Neuron (in vitro differentiated cells): ENCODE results near the gene CCSER1.

Source experiments
- H2AFZ ChIP-seq: one replicate; pipeline ENCODE4 v1.6.1; 2013; ENCODE audit warnings: low read depth, mild to moderate bottlenecking, inconsistent platforms, low read length, moderate library complexity
- H3K27me3 ChIP-seq: one replicate; pipeline ENCODE4 v1.6.1; 2013; ENCODE audit warnings: low read length; ENCODE audit not compliant: insufficient read depth
- H3K36me3 ChIP-seq: one replicate; pipeline ENCODE4 v1.6.1; 2013; ENCODE audit warnings: low read length; ENCODE audit not compliant: insufficient read depth
- H3K4me1 ChIP-seq: one replicate; pipeline ENCODE4 v1.6.1; 2013; ENCODE audit warnings: low read length; ENCODE audit not compliant: insufficient read depth
- H3K4me3 ChIP-seq: 2 replicates; pipeline ENCODE4 v1.5.1; 2013; ENCODE audit warnings: mild to moderate bottlenecking, low read length, moderate library complexity
- H3K9me3 ChIP-seq: one replicate; pipeline ENCODE4 v1.6.1; 2013; ENCODE audit warnings: low read length

The CCSER1 gene

DNA sequence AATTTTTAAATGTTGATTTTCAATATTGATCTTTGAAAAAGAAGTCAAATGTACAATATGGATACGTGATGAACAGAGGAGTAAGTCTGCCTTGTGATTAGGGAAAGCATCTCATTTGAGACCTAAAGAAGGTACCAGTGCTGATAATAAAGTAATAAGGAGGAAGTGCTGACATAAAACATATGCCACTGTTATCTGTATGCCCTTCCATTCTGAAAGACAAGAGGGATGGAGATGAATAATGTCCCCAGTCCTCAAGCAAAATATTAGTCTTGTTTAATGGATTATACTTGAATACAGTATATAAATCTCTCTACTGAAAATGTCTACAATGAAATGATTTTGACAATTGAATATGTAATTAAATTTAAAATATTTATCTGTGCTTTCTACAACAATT lies 58.2 kb downstream of the CCSER1 start:
- H3K27me3 ChIP-seq = no peaks in the 10 kb centered on the region
- H3K36me3 ChIP-seq = no peaks in the 10 kb centered on the region
- no peaks in the 10 kb centered on the region for H3K4me1 ChIP-seq
- H3K9me3 ChIP-seq = no peaks in the 10 kb centered on the region
- H3K4me3 ChIP-seq = no peak overlapping the region
- no peak overlapping the region for H2AFZ ChIP-seq

DNA sequence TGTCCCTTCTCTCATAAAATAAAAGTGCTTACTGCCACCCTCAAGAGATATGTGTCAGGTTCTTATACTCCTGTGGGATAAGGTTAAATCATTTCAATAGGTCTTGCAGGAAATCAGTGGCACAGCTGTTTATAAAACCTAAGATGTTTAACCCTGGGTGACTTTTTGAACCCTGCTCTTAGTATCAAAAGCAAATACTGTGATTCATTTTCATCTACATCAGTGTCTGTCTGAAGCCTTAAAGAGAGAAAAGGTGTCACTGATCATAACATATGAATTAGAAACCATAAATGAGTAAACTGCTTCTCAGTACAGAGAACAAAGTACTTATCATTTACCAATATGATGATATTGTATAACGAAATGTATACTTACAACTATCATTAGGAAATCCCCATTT lies 59.0 kb downstream of the CCSER1 start:
- no peaks in the 10 kb centered on the region for H3K27me3 ChIP-seq
- H2AFZ ChIP-seq = no peak overlapping the region

DNA sequence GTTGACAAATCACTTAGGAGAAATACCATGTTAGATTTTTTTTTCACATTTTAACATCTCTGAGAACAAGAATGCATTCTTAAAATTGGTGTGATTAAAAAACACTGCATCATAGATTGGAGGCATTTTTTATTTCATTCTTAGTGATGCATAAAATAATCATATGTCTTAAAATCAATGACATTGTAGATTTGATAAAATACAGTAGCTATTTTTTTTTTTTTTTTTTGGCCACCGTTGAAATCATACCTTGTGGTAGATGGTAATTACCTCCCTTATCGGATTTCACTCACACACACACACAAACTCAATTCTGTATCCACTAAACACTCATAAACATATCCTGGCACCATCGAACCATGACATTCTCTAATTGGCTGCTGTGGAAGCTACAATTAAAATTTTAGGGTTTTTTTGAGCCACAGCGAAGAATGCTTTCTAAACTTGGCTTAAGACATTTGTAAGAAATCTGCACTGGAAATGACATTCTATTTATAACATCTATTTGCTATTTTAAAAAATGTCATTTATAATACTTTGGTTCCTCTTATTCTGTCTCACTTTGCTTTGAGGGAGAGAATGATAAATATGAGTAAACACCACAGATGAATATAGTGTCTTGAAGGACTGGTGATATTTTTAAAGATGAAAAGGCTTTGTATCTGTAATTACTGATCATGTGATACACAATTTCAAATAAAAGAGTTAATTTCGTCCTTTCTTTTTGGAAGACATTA lies 60.1 kb downstream of the CCSER1 start:
- Histone ChIP-seq H2AFZ (no peak overlapping the region), H3K27me3 (no peaks in the 10 kb centered on the region), H3K36me3 (no peaks in the 10 kb centered on the region)

More for the DNA sequence above, 59.0 kb downstream of the CCSER1 start:
- Histone ChIP-seq H3K4me3 (no peak overlapping the region), H3K36me3 (no peaks in the 10 kb centered on the region), H3K9me3 (no peaks in the 10 kb centered on the region), H3K4me1 (no peaks in the 10 kb centered on the region)

DNA sequence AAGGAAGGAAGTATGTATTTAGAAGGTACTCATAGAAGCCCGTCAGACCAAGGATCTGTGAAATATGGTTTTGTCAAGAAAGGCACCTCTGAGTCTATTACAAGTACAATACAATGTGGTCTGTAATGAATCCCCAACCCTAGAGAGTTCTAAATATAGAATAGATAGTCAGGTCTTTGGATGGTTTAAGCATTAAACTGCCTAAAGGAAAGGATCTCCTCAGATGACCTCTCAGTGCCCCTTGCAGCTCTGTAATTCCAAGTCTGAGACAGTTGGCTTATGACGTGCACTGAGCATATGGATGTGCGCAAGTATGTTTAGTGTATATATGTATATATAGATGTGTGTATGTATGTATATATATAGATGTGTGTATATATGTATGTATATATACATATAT lies 62.0 kb downstream of the CCSER1 start:
- Histone ChIP-seq H3K4me3 (no peak overlapping the region), H3K9me3 (no peaks in the 10 kb centered on the region), H3K27me3 (no peaks in the 10 kb centered on the region), H3K36me3 (no peaks in the 10 kb centered on the region), H2AFZ (no peak overlapping the region), H3K4me1 (no peaks in the 10 kb centered on the region)

More for the DNA sequence above, 60.1 kb downstream of the CCSER1 start:
- Histone ChIP-seq H3K4me1 (no peaks in the 10 kb centered on the region), H3K4me3 (no peak overlapping the region), H3K9me3 (no peaks in the 10 kb centered on the region)

DNA sequence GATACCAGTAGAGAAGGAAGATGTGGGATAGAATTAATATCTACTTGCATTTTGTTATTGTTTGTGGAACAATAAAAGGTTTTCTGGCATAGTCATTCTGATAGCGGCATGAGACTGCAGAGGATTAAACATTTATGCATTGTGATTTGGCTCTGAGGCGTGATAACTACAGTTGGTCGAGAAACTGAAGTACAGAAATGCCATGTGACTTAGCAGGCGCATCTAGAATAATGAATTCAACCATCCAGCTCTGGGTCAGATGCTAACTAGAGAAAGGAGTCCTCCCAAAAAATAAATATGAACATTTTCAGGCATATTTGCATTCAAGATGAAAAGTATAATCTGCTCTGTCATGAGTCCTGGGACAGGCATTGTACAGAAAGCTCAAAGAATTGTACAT lies 62.8 kb downstream of the CCSER1 start:
- H2AFZ ChIP-seq = no peak overlapping the region
- H3K9me3 ChIP-seq = no peaks in the 10 kb centered on the region
- no peaks in the 10 kb centered on the region for H3K27me3 ChIP-seq
- H3K36me3 ChIP-seq = no peaks in the 10 kb centered on the region
- H3K4me1 ChIP-seq = no peaks in the 10 kb centered on the region
- no peak overlapping the region for H3K4me3 ChIP-seq

DNA sequence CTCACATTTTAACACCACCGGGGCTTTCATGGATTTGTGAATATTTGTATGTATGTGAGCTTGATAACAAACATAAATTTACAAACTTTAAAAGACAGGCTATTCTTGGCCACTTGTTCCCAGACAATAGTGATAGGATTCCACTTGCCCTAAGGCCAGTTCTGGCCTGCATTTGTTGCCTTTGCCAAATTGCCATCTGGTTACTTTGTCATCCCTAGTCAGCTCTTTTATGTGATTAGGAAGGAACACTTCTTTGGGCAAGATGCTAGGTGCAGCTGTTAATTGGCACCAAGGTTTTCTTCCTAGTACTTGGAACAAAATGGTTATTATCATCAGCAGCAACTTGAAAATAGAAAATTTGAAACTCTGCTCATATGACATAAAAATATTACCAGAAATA lies 63.3 kb downstream of the CCSER1 start:
- Histone ChIP-seq H3K4me1 (no peaks in the 10 kb centered on the region), H3K27me3 (no peaks in the 10 kb centered on the region), H3K4me3 (no peak overlapping the region), H3K36me3 (no peaks in the 10 kb centered on the region), H3K9me3 (no peaks in the 10 kb centered on the region), H2AFZ (no peak overlapping the region)

DNA sequence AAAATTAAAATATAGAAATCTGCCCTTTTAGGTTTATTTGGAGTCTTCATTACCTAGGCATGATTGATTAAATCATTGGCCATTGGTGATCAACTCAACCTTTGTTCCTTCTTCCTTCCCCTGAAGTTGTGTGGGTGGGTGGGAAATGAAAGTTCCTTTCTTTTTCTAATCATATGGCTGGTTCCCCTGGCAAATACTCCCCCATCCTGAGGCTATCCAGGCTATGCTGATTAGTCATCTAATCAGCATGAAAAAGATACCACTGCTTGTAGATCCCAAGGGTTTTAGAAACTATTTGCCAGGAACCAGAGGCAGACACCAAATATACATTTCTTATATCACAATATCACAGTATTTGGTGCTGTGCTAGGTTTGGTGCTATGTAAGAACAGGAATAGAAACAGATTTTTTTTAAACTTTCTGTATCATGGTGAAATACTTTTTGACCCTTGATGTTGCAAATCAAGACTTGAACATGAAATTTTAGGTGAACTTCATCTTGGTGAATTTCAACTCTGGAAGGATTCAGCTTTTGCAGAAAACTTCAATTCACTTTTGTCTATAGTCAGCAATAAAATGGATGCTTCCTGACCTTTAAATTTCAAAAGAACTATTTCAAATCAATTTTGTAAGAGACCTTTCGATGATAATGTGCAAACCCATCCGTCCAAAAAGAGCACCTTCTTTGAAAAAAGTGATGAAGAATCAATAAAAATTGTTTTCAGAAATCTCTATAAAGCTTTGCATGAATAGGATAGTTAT lies 71.1 kb downstream of the CCSER1 start:
- H3K4me3 ChIP-seq = no peak overlapping the region
- H3K36me3 ChIP-seq = no peaks in the 10 kb centered on the region
- no peaks in the 10 kb centered on the region for H3K9me3 ChIP-seq
- H2AFZ ChIP-seq = no peak overlapping the region
- no peaks in the 10 kb centered on the region for H3K27me3 ChIP-seq
- no peaks in the 10 kb centered on the region for H3K4me1 ChIP-seq

DNA sequence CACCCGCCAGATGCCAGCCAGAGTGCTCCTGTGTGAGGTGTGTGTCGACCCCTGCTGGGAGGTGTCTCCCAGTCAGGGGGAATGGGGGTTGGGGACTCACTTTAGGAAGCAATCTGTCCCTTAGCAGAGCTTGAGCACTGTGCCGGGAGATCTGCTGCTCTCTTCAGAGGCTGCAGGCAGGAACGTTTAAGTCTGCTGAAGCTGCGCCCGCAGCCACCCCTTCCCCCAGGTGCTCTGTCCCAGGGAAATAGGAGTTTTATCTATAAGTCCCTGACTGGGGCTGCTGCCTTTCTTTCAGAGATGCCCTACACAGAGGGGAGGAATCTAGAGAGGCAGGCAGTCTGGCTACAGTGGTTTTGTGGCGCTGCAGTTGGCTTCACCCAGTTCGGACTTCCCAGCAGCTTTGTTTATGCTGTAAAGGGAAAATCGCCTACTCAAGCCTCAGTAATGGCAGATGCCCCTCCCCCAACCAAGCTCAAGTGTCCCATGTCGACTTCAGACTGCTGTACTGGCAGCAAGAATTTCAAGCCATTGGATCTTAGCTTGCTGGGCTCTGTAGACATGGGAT lies 80.8 kb downstream of the CCSER1 start:
- Histone ChIP-seq H3K9me3 (no peaks in the 10 kb centered on the region), H2AFZ (no peak overlapping the region), H3K4me1 (no peaks in the 10 kb centered on the region), H3K36me3 (no peaks in the 10 kb centered on the region), H3K4me3 (no peak overlapping the region), H3K27me3 (no peaks in the 10 kb centered on the region)

DNA sequence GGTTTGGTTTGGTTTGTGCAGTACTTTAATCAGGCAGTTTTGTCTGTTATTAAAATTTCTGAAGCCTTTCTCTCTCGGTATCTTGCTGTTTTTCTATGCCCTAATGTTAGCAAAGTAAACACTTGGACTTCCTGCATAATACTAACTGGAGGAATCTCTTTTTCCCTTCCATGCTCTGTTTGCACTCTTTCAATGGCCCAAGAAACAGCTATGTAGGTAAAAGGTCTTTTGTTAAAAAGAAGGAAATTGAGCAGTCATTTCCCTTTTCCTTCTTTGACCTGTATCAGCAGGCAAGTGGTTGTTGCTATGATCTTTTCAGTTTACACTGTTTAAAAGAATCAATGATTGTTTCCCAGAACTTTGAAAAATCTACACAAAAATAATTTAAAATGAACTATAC lies 82.7 kb downstream of the CCSER1 start:
- Histone ChIP-seq H3K36me3 (no peaks in the 10 kb centered on the region), H3K27me3 (no peaks in the 10 kb centered on the region), H3K4me1 (no peaks in the 10 kb centered on the region), H3K9me3 (no peaks in the 10 kb centered on the region), H2AFZ (no peak overlapping the region), H3K4me3 (no peak overlapping the region)

DNA sequence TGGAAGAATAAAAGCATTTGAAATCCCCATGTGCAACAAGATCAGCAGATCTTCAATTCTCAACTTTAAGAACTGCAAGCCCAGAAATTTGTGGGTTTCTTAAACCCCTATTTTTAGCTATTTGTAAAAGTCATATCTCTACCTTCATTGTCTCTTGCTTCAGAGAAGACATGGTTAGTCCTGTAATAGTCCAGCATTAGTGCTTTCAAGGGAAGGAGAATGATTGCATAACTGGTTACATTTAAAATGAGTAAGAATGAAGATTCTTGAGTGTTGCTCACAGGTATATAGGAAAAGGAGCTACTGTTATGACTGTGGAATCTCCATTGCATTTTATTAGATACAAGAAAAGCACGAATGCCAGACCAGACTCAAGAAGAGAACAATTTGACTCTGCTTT lies 84.0 kb downstream of the CCSER1 start:
- no peaks in the 10 kb centered on the region for H3K36me3 ChIP-seq
- H3K4me3 ChIP-seq = no peak overlapping the region
- H3K4me1 ChIP-seq = no peaks in the 10 kb centered on the region
- no peak overlapping the region for H2AFZ ChIP-seq
- no peaks in the 10 kb centered on the region for H3K9me3 ChIP-seq
- no peaks in the 10 kb centered on the region for H3K27me3 ChIP-seq

DNA sequence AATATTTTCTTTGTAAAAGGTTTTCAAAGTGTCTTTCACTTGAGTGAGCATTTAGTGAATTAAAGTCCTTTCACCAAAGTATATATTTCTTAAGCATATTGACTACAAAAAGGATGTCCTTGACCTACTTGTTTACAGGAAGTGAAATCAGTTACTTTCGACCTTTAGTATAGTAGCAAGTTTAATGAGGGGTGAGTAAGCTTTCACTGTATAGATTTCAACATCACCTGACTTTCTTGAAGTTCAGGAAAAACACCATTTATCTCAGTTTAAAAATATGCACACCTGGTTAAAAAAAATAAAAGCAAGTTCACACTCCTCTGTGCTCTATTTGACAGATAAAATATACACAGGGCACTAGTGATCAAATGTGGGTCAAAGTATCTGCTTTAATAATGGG lies 88.1 kb downstream of the CCSER1 start:
- Histone ChIP-seq H3K9me3 (no peaks in the 10 kb centered on the region), H3K27me3 (no peaks in the 10 kb centered on the region), H2AFZ (no peak overlapping the region), H3K4me1 (no peaks in the 10 kb centered on the region), H3K4me3 (no peak overlapping the region), H3K36me3 (no peaks in the 10 kb centered on the region)

DNA sequence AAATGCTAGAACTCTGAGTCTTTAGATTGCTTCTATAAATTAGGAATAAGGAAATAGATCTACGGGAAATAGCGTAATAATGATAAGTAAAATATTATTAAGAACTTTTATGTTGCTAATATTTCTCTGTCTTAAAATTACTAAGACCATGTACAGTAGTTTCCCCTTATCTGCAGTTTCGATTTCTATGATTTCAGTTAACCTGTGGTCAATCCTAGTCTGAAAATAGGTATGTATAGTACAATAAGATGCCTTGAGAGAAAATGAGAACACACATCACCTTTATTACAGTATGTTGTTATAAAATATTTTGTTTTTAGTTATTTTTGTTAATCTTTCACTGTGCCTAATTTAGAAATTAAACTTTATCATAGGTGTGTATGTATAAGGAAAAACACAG lies 92.6 kb downstream of the CCSER1 start:
- Histone ChIP-seq H2AFZ (no peak overlapping the region), H3K4me1 (no peaks in the 10 kb centered on the region), H3K4me3 (no peak overlapping the region), H3K36me3 (no peaks in the 10 kb centered on the region), H3K9me3 (no peaks in the 10 kb centered on the region), H3K27me3 (no peaks in the 10 kb centered on the region)

DNA sequence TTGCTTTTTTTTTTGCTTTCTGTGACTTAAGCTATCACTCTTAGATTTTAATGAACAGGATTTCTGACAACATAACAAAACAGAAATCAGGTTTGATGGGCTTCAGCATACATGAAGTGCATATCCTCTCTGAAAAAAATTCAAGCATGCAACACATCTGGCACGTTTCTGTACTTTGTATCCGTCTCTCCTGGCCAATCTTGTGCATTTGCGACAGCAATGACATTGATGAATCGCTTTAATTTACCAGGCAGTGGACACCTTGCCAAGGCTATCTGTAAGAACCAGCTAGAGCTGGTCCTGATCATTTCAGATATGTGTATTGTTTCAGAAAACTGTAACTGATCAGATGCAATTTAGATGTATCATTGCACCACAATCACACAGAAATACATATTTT lies 93.3 kb downstream of the CCSER1 start:
- Histone ChIP-seq H3K4me1 (no peaks in the 10 kb centered on the region), H2AFZ (no peak overlapping the region), H3K27me3 (no peaks in the 10 kb centered on the region), H3K4me3 (no peak overlapping the region), H3K36me3 (no peaks in the 10 kb centered on the region), H3K9me3 (no peaks in the 10 kb centered on the region)
